ENCODE data around the gene RPS6KA5. TPM values are rescaled to one million over a fixed set of nuclear protein-coding genes. Genes with fewer than 3 reads are reported as not detected.

RPS6KA5 gene
- total RNA-seq, 4 donors from 2014 or later = 5.8 to 18.4 (median 9.8) TPM

DNA sequence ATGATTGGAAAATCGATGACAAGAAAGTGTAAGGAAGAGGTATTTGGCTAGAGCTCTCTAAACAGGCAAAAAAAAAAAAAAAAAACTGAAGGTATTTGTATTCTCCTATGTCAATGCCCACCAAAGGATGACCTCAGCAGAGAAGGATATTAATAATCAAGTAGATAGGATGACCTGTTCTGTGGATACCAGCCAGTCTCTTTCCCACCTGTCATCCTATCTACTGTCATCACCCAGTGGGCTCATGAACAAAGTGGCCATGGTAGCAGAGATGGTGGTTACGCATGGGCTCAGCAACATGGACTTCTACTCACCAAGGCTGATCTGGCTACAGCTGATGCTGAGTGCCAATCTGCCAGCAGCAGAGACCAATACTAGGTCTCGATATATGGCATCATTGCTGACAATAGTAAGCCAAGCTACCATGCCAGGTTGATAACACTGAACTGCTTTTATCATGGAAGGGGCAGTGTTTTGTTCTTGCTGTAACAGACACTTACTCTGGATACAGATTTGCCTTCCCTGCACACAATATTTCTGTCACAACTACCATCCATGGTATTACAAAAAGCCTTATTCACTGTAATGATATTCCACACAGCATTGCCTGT lies 43.5 kb downstream of the RPS6KA5 start:
- in situ Hi-C loops (cut with MboI; ENCODE audit: low sequenced_read_pairs in 4 of 4) = no loop called here
- no peaks in the 10 kb centered on the region for H3K9me3 ChIP-seq
- TF ChIP-seq POLR2A (IDR thresholded peaks at IDR 0.05) = no peak
- DNase-seq = no peak
- no peaks in the 10 kb centered on the region for H3K27me3 ChIP-seq
- no peak overlapping the region for H3K4me3 ChIP-seq
- H3K36me3 ChIP-seq = no peaks in the 10 kb centered on the region
- H3K27ac ChIP-seq = no peak overlapping the region
- intact Hi-C loops (cut with DNase I; ENCODE audit: low total_unique reads) = no loop called here
- no peak for ATAC-seq
- peaks cover 0 to 12% of the 10 kb centered on the region in 2 donors for H3K4me1 ChIP-seq

DNA sequence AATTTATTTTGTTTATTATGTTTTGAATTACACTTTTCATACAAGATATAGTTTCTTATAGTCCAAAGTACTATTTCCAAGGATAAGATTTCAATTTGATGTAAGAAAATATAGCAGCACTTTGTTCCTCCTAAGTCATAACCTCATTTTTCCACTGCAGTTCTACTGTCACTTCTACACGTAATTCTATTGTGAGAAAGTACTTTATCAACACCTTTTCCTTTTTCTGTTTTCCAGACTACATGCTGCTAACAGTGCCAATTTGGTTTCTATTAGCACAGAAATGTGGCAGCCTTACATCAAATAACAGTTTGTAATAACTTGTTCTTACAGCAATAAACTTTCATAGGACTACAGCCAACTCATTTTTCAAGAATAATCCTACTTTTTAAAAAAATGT lies 45.0 kb downstream of the RPS6KA5 start:
- no peak overlapping the region for H3K4me3 ChIP-seq
- no peak overlapping the region for H3K27ac ChIP-seq
- H3K9me3 ChIP-seq = no peaks in the 10 kb centered on the region
- intact Hi-C loops (cut with DNase I; ENCODE audit: low total_unique reads) = no loop called here
- H3K36me3 ChIP-seq = no peaks in the 10 kb centered on the region
- in situ Hi-C loops (cut with MboI; ENCODE audit: low sequenced_read_pairs in 4 of 4) = no loop called here
- no peak for ATAC-seq
- H3K27me3 ChIP-seq = no peaks in the 10 kb centered on the region
- DNase-seq = no peak
- TF ChIP-seq POLR2A (IDR thresholded peaks at IDR 0.05) = no peak
- TF ChIP-seq, protein P1, sequence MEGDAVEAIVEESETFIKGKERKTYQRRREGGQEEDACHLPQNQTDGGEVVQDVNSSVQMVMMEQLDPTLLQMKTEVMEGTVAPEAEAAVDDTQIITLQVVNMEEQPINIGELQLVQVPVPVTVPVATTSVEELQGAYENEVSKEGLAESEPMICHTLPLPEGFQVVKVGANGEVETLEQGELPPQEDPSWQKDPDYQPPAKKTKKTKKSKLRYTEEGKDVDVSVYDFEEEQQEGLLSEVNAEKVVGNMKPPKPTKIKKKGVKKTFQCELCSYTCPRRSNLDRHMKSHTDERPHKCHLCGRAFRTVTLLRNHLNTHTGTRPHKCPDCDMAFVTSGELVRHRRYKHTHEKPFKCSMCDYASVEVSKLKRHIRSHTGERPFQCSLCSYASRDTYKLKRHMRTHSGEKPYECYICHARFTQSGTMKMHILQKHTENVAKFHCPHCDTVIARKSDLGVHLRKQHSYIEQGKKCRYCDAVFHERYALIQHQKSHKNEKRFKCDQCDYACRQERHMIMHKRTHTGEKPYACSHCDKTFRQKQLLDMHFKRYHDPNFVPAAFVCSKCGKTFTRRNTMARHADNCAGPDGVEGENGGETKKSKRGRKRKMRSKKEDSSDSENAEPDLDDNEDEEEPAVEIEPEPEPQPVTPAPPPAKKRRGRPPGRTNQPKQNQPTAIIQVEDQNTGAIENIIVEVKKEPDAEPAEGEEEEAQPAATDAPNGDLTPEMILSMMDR (IDR thresholded peaks at IDR 0.05 in 4 of 5, conservative IDR thresholded peaks at IDR 0.05 in 1 of 5) = no peak
- H3K4me1 ChIP-seq = peaks cover 0 to 12% of the 10 kb centered on the region in 2 donors

DNA sequence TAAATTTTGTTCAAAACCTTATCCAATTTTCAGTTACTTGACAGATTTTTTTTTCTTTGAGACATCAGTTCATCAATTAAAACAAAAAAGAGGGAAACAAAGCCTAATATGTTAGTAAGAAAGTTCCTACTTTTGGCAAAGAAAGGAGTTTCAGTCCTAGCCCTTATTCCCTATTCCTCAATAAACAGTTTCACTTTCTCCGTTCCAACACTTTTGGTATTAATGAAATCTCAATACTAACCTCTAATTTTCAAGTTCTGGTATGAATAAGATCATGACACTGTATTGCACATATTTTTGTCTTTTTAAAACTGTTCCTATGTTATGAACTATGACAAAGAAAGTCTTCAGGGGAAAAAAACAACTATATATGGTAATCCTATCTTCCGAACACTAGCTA lies 48.4 kb downstream of the RPS6KA5 start:
- intact Hi-C loops (cut with DNase I; ENCODE audit: low total_unique reads) (no loop called here), in situ Hi-C loops (cut with MboI; ENCODE audit: low sequenced_read_pairs in 4 of 4) (no loop called here)
- Histone ChIP-seq H3K36me3 (no peaks in the 10 kb centered on the region), H3K4me3 (no peak overlapping the region), H3K27me3 (no peaks in the 10 kb centered on the region), H3K9me3 (no peaks in the 10 kb centered on the region), H3K27ac (no peak overlapping the region), H3K4me1 (peaks cover 3 to 23% of the 10 kb centered on the region in 2 donors)
- DNase-seq (no peak), ATAC-seq (no peak)
- TF ChIP-seq, protein P1 (IDR thresholded peaks at IDR 0.05 in 4 of 5, conservative IDR thresholded peaks at IDR 0.05 in 1 of 5) = no peak
- TF ChIP-seq POLR2A (IDR thresholded peaks at IDR 0.05) = no peak

DNA sequence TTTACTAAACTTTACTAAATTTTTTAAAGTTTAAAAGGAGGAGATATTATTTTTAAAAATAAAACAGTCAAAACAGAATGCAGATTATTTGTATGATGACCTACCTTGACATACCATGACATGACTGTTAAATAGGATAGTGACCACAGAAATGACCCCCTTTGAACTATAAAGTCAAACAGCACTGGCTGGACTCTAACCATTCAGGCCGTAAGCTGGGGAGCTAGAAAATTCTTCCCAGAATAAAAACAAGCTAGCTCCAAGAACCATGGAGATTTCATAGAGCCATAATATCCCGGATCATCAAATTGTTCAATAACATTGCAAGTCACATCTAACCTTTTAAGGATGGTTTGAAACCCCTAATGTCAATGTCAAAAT lies 50.3 kb downstream of the RPS6KA5 start:
- no peak for DNase-seq
- ATAC-seq = no peak
- Histone ChIP-seq H3K9me3 (no peaks in the 10 kb centered on the region), H3K36me3 (no peaks in the 10 kb centered on the region), H3K27me3 (no peaks in the 10 kb centered on the region), H3K27ac (no peak overlapping the region), H3K4me1 (peaks cover 3 to 16% of the 10 kb centered on the region in 2 donors), H3K4me3 (no peak overlapping the region)
- intact Hi-C loops (cut with DNase I; ENCODE audit: low total_unique reads) (no loop called here), in situ Hi-C loops (cut with MboI; ENCODE audit: low sequenced_read_pairs in 4 of 4) (no loop called here)
- TF ChIP-seq POLR2A (IDR thresholded peaks at IDR 0.05) = no peak

DNA sequence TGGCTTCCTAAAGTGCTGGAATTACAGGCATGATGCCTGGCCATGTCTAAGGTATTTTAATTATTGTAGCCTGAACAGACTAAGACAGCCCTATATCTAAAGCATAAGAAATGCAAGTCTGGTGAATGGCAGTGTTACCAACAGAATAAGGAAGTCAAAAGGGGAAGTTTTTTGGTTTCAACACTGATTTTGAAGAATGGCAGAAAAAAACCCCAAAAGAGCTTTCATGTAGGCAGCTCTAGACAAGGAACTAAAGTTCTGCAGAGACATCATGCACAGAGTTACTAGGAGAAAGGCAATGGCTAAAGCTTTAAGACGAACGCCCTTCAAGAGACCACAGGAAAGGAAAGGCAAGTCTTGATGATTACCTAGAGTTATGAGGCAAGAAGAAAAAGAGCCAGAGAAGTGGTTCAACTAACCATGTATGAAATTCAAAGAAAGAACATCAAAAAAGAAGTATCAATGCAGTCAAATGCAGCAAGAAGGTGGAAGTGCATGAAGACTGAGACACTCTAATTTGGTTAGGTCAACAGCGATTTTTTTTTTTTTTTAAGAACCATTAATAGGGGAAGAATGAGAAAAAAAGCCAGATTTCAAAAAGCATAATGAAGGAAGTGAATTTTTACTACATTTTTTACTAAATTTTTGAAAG lies 50.8 kb downstream of the RPS6KA5 start:
- DNase-seq (no peak), ATAC-seq (peak in 1 of 2 donors; percentile 41)
- Histone ChIP-seq H3K36me3 (no peaks in the 10 kb centered on the region), H3K27me3 (no peaks in the 10 kb centered on the region), H3K27ac (no peak overlapping the region), H3K4me3 (no peak overlapping the region), H3K4me1 (peaks cover 3 to 15% of the 10 kb centered on the region in 2 donors), H3K9me3 (no peaks in the 10 kb centered on the region)
- intact Hi-C loops (cut with DNase I; ENCODE audit: low total_unique reads) (no loop called here), in situ Hi-C loops (cut with MboI; ENCODE audit: low sequenced_read_pairs in 4 of 4) (no loop called here)
- TF ChIP-seq, protein P1 (IDR thresholded peaks at IDR 0.05 in 4 of 5, conservative IDR thresholded peaks at IDR 0.05 in 1 of 5) = no peak
- no peak for TF ChIP-seq POLR2A (IDR thresholded peaks at IDR 0.05)

Measured in gastrocnemius medialis (tissue), 4 donors.